ENCODE measurements around the gene MAP2K2.

MAP2K2 gene

DNA sequence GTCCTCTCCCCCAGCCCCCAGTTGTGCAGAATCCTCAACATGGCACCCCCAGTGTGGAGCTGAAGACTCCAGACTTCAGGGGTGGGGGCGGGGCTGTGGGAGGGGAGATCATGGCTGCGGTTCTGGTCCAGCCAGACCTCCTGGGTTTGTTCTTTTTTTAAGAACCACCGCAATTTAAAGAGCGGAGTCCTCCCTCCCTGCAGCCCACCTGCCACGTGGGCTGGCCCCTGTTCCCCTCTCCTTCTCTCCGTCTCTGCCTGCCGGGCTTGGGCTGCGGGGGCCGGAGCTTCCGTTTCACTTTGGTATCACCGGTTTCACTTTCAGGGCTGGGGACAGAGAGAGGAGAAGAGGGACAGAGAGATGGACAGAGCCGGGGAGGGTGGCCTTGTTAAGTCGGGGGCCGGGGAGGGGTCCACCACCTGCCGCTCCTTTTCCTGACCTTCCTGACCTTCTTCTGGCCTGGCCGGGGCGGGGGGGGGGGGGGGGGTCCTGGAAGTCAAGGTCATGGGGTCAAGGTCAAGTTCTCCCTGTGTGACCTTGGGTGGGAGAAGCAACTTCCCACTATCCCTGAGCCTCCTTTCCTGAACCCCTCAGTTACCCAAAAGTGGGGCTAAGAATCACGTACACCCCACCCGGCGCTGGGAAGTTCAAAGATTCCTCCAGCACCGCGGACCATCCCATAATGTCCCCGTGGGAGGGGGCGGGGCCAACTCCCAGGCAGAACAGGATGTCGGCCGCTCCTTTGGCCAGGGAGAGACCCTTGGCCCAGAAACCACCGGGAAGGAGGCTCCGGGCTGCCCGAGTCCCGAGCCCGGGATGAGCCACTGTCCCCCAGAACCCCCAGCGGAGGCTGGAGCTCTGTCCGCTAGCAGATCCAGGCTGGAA is 45.9 kb downstream of the MAP2K2 start:
- ATAC-seq (peak; percentile 67), DNase-seq (peak; percentile 77)

DNA sequence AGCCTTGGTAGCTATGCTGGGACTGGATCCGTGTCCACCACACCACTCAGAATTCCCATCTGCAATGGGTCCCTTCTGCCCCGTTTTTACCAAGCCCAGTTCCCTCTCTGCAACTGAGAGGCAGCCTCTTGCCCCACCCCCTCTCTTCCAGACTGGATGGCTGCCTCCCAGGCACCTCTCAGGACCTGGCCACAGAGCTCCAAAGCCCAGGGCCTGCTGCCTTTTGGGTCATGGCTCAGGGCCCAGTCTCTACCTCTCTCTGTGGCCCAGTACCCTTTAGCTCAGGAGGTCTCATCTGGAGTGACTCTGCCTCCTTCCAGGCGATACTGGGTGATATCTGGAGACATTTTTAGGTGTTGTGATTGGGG is 46.9 kb downstream of the MAP2K2 start:
- ATAC-seq = no peak
- DNase-seq = no peak

DNA sequence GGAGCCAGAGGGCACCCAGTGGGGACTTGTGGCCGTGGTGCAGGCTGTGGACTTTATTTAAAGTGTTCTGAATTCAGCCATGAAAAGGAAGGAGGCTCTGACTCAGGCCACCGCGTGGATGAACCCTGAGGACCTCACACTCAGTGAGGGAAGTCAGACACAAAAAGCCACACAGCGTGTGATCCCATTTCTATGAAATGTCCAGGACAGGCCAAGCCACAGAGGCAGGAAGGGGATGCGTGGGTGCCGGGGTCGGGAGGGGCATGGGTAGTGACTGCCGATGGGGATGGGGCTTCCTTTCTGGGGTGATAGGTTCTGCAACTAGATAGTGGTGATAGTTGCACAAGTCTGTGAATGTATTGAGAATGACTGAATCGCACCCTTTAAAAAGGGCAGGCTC is 48.5 kb downstream of the MAP2K2 start:
- peak; percentile 63 for DNase-seq
- ATAC-seq = peak; percentile 59

DNA sequence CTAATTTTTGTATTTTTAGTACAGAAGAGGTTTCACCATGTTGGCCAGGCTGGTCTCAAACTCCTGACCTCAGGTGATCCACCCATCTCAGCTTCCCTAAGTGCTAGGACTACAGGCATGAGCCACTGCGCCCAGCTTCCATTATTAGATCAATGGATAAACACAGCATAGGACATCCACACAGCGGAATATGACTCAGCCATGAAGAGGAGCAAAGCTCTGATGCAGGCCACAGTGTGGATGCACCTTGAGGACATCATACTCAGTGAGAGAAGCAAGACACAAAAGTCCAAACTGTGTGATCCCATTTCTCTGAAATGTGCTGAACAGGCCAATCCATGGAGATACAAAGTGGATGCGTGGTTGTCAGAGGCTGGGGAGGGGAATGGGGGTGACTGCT is 52.3 kb downstream of the MAP2K2 start:
- ATAC-seq (no peak), DNase-seq (no peak)

DNA sequence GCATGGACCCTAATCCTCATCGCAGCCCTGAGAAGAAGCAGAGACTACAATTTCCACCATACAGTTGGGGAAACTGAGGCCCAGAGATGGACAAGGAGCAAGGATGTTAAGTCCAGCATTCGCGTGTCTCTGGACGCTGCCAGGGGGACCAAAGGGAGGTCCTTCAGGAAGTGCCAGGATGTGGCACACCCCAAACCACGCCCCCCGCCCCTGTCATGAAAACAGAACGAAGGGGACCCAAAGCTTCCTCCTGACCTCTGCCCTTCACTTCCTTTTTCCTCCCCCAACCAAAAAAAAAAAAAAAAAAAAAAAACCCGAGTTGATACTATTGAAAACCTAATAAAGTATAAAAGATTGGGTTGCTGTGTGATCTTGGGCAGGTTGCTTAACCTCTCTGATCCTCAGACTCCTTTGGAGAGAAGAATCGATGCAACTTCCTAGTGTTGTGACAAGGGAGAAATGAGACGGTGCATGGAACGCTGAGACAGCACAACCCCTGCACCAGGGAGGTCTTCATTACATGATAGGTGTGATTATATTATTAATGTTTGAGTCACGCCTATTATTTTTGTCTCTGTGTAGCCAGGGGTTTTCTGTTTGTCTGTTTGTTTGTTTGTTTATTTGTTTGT is 54.5 kb downstream of the MAP2K2 start:
- peak; percentile 80 for DNase-seq
- ATAC-seq = no peak

DNA sequence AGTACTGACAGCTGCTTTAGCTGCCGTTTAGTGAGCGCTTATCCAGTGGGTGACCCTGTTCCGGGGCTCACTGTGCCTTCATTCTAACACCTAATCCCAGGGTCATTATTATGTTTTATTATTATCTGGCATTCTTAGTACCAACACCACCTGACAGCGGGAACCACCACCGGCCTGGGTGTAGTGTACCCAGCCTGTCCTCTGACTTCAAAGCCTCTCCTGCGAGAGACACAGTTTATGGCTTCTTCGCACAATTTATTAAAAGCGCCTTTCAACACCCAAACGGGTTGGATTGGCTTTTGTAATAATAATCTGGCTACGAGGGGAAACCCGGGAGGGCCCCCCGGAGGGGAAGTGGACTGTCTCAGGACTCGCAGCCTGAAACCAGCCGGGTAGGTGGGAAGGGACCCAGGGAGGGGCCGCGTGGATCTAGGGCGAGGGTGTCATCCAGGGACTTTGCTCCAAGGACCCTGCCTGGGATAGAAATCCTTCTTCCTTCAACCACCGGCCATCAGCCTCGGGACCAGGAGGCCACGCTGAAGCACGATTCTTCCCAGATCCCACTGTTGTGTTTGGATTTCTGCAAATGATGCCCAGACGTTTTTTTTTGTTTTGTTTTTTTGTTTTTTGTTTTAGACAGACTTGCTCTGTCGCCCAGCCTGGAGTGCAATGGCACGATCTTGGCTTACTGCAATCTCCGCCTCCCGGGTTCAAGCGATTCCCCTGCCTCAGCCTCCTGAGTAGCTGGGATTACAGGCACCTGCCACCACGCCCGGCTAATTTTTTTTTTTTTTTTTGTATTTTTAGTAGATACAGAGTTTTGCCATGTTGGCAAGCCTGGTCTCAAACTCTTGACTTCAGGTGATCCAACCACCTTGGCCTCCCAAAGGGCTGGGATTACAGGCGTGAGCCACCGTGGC is 55.6 kb downstream of the MAP2K2 start:
- ATAC-seq (no peak), DNase-seq (peak; percentile 25)

DNA sequence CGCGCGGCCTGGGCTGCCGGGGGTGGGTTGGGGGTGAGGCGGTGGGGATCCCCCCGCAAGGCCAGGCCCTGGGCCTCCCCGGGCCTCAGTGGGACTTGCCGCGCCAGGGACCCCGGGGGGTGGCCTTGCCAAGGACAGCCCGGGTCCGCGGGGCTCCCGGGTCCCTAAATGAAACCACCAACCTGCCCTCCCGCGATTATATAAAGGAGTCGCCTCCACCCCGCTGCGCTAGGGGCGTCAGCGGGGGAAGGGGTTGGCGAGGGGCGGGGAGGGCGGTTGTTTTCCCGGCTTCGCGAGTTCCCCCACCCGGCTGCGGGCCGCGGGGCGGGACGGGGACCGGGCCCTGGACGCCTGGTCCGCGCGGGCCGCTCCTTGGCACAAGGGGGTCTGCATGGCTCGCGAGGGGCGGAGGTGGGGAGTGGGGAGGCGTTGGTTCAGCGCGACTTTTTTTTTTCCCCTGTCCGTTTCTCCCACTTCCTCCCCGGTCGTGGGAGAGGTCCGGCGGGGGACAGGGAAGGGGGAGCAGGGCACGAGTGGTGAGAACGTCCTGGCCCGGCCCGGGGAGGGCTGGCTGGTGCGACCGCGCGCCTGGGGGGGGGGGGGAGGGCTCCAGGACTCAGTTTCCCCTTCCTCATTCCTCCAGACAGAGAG is 56.4 kb downstream of the MAP2K2 start:
- ATAC-seq (no peak), DNase-seq (no peak)

DNA sequence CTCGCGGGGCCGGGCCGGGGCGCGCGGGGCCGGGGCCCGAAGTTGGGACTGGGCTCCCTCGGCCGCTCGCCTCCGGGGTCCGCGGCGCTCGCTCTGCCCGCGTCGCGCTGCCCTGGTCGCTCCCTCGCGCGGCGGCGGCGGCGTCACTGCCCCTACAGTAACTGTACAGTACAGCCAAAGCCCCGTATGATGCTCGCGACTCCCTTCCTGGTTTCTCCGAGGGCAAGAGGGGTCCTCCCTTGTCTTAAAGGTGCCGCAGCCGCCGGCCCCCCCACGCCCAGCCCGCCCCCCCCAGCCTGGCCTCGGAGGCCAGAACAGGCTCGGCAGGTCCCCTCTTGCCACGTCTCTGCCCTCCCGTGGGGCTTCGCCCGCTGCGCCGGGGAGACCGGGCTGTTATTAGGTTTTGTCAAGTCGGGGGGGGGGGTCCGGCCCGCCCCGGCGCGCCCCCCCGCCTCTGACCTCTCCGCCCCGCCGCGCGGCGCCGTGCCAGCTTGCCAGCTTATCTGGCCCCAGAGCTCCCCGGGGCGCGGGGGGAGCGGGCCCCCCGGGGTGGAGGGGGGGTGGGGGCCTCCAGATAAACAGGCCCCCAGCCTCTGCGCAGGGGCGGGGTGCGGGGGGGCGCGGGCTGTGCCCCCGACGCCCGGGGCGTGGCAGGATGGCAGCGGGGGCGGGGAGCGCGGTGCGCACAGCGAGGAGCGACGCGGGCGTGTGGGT is 57.1 kb downstream of the MAP2K2 start, which contains the start of gene ZBTB7A:
TSS of gene ZBTB7A (minus strand) at position 218 of the 714 bp plus-strand sequence. CDS start 11,667 bp downstream, outside the sequence.
- peak; percentile 38 for ATAC-seq

DNA sequence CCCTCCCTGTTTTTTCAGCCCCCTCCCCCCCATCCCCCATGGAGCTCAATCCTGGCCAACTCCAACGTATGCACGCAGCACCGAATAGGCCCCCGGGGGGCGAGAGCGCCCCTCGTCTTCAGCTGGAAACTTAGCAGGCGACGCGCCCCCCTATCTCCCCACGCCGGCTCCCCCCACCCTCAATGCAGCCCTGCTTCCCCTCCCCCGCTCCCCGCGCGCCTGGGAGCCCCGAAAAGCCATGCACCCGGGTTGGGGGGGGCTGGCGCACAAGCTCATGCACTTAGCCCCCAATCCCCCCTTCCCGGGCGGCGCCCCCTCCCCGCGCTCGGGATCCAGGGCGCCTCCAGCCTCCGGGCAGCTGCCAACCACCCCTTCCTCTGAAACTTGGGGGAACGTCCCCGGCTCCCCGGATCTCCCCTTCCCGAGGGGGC is 57.7 kb downstream of the MAP2K2 start:
- ATAC-seq = no peak
- peak; percentile 60 for DNase-seq

More for the DNA sequence above, 57.1 kb downstream of the MAP2K2 start, which contains the start of gene ZBTB7A:
- DNase-seq = peak; percentile 80

DNA sequence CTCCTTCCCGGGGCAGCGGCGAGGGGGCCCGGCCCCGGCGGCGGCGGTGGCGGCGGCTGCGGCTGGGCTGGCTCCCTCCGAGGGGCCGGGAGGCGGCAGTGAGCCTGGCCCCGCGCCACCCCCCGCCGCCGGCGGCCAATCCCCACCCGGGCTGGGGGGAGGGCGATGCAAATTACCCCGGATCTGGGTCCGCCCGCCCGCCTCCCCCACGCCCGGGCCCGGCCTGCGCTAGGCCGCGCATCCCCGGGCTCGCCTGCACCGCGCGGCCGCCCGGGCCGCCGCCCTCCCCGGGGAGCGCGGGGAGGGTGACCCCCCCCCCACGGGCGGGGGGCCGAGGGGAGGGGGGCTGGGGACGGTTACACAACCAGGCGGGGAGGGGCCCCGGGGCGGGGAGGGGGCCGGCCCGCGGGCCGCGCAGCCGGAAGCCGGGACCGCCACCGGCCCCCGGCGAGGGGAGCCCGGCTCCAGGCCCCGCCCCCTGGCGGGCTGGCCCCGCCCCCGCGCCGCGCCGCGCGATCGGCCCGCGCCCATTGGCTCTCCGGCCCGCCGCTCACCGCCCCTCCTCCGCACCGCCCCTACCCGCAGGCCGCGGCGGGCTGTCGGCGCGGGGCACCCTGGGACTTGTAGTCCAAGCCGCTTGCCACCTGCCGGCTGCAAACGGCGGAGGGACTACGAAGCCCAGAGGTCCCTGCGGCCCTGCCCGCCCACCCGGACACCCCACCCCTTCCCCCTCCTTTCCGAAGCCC is 58.3 kb downstream of the MAP2K2 start:
- ATAC-seq (peak; percentile 82), DNase-seq (peak; percentile 98)

DNA sequence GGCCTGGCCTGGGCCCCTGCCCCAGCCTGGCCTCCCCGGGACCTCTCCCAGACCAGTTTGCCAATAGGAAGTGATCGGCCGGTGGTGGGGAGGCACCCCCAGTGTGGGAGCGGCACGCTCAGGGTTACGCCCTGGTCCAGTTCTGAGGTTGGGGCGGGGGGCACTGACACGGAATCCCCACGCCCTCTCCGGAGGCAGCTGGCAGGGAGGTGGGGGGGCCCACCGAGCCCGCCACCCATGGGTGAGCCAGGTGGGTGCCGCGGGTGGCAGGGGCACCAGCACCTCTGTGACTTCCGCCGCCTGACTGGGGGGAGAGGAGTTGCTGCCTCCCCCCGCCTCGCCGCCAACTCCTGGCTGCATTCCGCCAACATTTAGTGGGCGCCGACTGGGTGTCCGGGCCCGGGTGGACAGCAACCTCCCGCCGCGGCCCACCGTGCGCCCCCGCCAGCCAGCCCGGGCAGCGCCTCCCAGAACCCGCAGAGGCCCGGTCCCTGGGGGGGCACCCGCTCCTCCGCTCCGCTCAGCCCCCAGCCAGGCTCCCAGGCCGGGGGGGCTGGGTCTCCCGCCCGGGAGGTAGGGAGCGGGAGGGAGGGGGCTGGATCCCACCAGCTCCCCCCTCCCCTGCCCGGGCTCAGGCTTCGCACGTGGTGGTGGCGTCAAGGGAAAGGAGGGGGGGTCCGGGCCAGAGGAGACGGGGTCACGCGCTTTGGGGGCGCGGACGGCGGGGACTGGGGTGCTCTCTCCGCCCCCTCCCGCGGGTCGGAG is 59.2 kb downstream of the MAP2K2 start:
- ATAC-seq (no peak), DNase-seq (peak; percentile 56)

DNA sequence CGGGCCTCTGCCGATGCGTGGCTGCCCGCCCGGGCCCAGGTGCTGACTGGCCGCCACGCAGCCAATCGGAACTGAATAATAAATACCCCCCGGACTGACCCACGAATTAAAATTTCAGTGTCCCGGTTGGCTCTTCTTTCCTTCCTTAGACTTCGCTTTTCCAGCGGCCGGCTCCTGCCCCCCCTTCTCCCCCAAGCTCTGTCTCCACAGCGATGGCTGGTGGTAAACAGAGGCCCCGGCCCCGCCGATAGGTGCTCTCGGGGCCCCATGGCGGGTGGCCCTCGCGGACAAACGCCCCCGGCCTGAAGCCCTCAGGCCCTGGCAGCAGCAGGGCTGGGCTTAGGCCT is 59.8 kb downstream of the MAP2K2 start:
- ATAC-seq (no peak), DNase-seq (no peak)

DNA sequence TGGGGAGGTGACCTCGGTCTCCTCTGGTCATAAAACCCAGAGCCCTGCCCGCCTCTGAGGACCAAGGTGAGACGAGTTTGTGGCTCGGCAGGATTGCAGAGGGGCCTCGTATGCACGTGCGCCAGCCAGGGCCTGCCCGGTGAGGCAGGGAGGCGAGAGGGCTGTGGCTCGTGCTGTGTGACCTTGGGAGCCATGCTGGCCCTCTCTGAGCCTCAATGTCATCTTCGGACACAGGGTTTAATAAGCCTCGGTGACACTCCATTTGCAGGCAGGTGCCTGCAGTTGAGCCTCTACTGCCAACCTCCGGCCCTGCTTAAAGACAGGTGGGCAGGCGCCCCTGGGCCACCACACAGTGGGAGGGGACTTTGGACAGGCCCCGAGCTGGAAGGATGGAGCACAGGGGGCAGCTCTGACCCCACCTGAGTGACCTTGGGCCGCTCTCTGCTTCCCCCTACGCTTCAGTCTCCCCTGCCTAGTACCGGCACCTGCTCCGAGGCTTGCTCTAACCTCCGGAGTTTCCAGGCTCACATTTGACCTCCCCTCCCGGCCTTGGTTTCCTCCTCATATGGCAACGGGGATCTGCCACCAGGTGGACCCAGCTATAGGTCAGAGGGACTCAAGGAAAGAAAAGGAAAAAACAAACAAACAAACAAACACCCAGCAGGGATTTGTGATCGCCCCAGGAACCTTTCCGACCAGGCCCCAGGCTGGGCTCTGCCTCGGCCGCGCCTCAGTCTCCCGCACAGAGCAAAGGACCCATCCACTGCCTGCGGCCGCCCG is 60.4 kb downstream of the MAP2K2 start:
- ATAC-seq (no peak), DNase-seq (no peak)

DNA sequence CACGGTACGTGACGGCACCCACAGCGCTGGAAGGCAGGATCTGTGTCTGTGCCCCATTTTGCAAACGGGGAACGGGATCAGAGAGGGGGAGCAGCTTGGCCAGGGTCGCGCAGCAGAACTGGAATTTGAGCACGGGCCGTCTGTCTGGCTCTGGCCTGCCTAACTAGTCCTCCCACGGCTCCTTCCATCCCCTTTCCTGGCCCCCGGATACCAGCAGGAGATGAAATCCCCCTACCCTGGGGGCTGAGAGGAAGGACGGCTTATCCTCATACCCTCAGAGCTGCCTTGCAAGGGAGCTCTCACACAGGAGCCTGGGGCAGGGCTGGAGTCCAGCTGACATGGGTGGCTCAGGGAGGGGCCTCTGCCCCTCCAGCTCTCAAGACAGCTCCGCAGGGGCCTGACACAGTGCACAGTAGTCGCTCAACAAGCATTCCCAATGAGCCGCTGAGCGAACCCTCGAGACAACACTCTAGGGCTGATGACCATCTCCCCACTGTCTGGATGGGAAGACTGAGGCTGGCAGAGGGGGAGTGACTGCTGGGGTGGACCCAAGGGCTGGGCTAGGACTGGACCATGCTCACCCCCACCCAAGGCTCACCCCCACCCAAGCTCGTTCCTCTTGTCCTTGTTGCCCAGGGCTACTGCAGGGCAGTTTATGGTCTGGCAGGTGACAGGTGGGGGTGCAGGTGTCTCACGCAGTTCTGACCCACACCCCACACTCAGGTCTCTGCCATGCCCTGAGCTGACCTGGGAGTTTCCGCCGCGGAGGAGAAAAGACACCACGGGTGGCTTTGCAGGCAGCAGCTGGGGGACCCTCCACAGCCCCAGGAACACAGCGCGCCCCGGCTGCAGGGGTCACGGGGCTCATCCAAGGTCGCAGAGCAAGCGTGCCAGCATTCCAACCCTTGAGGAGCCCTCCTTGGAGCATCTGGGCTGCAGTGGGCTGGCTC is 61.2 kb downstream of the MAP2K2 start:
- no peak for ATAC-seq
- DNase-seq = no peak

DNA sequence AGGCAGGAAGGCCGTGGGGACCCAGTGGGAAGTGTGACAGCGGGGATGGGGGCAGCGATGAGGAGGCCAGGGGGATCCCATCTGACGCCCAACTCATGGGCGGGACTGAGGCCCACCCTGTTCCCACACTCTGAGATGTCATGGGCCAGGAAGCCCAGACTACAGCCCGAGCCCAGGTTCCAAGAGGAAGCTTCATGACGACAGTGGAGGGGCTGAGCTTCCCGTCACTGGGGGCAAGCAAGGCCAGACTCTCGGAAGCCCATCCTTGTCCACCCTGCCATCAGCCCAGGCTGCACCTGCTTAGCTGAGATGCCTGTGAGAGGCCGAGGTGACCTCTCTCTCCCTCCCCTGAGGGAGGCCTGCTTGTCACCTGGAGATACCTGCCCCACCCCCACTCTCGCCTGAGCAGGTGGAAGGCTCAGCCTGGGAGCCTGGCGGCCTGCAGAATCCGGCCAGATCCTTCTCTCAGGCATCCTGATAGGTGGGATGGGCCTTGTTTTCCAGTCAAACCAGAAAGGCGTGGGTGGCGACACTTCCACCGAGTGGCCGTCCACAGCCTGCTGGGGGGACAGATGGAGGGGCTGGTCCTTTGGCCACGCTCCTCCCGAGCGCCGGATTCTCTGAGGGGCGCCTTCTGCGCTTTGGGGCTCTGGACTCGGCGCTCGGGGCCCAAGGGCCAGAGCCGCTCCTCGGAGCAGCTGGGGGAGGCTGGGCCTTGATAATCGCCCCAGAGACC is 62.1 kb downstream of the MAP2K2 start:
- DNase-seq = peak; percentile 18
- no peak for ATAC-seq

DNA sequence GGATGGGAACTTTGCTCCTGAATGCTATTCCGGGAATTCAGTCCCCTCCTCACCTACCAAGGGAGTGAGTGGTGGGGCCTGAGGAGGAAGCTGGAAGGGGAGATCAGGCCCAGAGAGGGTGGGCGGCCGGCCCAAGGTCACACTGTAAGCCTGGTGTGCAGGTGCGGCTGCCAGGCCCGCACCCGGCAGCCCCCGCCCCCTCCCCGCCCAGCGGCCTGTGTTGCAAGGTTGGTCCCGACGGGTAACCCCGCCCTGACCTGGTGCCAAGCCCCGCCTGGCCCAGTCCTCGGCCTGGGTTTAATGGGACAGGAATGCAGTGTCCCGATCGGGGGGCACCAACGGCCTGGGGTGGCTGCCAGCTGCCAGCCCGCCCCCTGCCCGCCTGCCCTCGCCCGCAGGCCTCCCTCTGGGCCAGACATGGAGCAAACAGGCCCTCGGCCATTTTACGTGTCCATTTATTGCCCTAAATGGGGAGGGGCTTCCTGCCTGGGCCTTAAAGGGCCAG is 62.7 kb downstream of the MAP2K2 start:
- DNase-seq (peak; percentile 48), ATAC-seq (no peak)

Data from stimulated activated naive CD8-positive, alpha-beta T cell treated with anti-CD3 and anti-CD28 coated beads, Interleukin-15, Interleukin-2, amounts not matched to agents 100 U/mL and 50 U/mL, for 24 hours (primary cell).